ENCODE measurements around the gene IHH.

The IHH gene

GRCh38 chr2:219010162-219010756 is 50.5 kb downstream of the IHH start:
- DNase-seq (ENCODE audit: low spot score): no peak
- no peaks in the 10 kb centered on the region for H3K4me1 Mint-ChIP-seq (ENCODE audit: low read depth)
- H3K4me3 Mint-ChIP-seq: no peak overlapping the region
- no peaks in the 10 kb centered on the region for H3K36me3 Mint-ChIP-seq (ENCODE audit: low read depth)
- H3K27ac Mint-ChIP-seq: no peak overlapping the region
- H3K9me3 Mint-ChIP-seq: no peaks in the 10 kb centered on the region
- peaks cover 11% of the 10 kb centered on the region for H3K27me3 Mint-ChIP-seq (ENCODE audit: low read depth)

- H3K27me3 Mint-ChIP-seq (ENCODE audit: low read depth): peaks cover 18% of the 10 kb centered on the region
- H3K9me3 Mint-ChIP-seq: no peaks in the 10 kb centered on the region
- no peaks in the 10 kb centered on the region for H3K4me1 Mint-ChIP-seq (ENCODE audit: low read depth)
- no peak overlapping the region for H3K4me3 Mint-ChIP-seq
- no peak for DNase-seq (ENCODE audit: low spot score)
- no peak overlapping the region for H3K27ac Mint-ChIP-seq
- no peaks in the 10 kb centered on the region for H3K36me3 Mint-ChIP-seq (ENCODE audit: low read depth)
Measured at GRCh38 chr2:219009294-219009693, 51.4 kb downstream of the IHH start.

All from T-helper 2 cell treated with Interferon-gamma antibody and Interleukin-4, amounts not matched to agents 5 μg/mL and 100 μg/mL, for 36 hours (primary cell).